ACHN (cell line): ENCODE results near the gene MINDY4B.

Experiments used
- DNase-seq: peaks from one replicate; pipeline ENCODE4 v3.0.0-alpha.2; 2015
- in situ Hi-C: cut with HindIII; loops from 2 replicates; pipeline ENCODE4 v1.10.0; 2017; ENCODE audit warnings: low sequenced_read_pairs, low pct_ligation_motif_present, low pct_unique_long_range_greater_than_20kb

Gene MINDY4B

GRCh38 chr3:150823277-150823676 lies 82.0 kb downstream of the MINDY4B start:
- in situ Hi-C loops, result no loop called here
- DNase-seq, result no peak

DNA sequence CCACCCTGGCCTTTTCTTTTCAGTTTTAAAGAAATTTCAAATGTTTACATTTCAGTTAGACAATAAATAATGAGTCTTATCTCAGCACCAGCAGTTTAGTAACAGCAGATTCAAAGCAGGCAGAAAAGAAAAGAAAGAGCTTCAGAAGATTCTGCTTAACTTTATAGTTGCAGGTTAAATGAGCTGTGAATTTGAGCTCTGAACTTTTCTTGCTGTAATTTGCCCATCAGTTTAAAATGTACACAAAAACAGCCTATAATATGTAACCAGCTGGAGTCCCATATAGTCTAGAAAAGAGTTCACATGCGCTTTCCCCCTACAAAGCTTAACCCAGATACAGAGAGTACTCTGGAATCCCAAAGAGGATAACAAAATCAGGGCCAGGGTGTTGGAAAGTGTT lies 82.6 kb downstream of the MINDY4B start:
- in situ Hi-C loops, result no loop called here
- no peak for DNase-seq
